HG02588 (cell line): ENCODE measurements around the gene PAFAH1B1.

ENCODE experiments used
- ATAC-seq: cut with Tn5 transposase; IDR thresholded peaks from one replicate; pipeline ENCODE4 v1.9.1; 2021; ENCODE audit warnings: mild to moderate bottlenecking, moderate library complexity; ENCODE audit not compliant: unreplicated experiment

PAFAH1B1 gene

DNA sequence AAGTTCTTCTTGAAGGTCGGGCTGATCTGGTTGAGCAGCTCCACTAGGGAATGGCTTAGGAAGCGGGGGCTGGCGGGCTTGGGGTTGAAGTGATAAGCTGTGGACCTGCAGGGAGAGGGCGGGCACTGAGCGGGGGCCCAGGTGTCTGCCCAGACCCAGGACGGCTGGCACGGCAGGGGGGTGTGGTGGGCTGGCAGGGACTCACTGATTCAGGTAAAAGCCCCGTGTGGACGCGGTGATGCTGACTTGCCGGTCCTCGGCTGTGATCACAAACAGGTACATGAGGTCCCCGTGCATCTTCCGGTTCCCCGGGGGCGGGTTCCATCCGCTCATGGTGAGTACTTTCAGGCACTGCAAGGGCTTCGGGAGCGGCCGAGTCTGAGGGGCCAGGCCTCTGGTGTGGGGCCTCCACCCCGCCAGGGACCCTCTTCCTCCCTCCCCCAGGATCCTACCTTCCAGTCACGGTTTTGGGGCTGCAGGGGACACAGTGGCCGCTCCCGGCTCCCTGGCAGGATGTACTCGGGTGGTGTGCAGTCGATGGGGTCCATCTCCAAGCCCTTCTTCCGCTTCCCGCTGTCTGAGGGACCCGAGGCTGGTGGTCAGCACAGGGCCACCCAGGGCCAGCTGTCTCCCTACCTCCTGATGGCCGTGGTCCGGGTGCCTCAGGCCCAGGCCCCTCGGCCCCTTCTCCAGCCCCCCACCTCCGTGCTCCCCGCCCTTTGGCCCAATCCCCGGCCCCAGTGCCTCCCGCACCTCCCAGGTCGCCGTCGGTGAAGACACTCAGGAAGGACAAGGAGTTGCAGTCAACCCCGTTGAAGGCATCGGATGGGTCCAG lies 107.9 kb downstream of the PAFAH1B1 start:
- ATAC-seq, result no peak

DNA sequence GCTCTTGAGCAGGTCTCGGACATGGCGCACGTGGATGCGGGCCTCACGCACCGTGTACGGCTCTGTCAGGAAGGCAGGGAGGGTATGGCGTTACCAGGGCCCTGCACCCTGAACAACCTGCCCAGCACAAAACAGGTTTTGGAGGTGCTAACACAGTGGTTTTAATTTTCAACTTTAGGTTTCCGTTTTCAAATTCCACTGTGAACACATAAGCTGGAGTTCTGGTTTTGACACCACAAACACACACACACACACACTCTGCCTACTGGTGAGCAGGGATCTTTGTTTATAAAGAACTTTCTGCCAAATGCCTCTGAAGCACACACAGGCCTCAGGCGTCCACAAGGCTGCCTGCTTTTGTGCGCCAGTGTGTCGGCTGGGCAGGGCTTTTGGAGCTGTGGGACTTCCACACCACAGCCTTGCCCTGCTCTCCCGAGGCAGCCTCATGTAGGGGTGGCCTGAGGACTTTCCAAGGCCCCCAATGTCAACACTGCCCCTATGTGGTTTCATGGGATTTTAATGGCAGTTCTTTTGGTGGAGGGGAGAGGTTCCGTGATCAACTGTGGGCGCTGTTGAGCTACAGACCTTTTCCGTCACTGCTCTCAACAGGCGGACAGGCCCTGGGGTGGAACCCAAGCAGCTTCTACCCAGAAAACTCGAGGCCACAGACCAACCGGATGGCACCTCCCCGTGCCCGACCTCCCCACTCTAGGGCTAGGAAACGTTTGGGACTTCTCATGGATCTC lies 108.7 kb downstream of the PAFAH1B1 start:
- no peak for ATAC-seq

DNA sequence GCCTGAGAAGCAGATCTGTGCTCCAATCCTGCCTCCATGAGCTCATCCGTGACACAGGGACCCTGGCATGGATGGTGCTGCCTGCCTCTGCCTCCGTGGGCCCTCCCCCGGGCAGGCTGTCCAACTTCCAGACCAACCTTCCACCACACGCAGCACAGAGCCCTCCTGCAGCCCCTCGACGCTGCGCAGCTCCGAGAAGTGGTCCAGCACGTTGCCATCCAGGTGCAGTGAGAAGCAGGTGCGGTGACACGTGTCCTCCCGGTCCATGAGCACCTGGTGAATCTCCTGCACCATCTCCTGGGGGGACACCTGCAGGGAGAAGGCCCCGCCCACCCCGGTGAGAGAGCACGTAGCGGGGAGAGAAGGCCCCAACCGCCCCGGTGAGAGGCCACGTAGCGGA lies 109.7 kb downstream of the PAFAH1B1 start:
- no peak for ATAC-seq

DNA sequence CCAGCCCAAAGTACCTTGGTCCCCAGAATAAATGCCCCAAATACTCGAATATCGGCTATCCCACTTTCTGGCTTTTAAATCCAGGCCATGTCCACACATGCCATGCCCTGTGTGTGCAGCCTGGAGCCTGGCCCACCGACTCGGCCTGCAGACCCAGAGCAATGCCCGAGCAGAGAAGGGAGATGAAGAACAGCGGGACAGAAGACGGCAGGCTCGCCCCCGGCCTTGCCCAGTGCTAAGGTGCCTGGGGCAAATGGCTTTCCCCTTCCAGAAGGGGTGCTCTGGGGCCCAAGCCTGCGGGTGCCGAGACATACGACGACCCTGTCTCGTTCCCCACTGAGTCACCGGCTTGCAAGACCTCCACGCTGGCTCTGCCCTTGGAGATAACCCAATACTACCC lies 110.2 kb downstream of the PAFAH1B1 start:
- ATAC-seq, result no peak

DNA sequence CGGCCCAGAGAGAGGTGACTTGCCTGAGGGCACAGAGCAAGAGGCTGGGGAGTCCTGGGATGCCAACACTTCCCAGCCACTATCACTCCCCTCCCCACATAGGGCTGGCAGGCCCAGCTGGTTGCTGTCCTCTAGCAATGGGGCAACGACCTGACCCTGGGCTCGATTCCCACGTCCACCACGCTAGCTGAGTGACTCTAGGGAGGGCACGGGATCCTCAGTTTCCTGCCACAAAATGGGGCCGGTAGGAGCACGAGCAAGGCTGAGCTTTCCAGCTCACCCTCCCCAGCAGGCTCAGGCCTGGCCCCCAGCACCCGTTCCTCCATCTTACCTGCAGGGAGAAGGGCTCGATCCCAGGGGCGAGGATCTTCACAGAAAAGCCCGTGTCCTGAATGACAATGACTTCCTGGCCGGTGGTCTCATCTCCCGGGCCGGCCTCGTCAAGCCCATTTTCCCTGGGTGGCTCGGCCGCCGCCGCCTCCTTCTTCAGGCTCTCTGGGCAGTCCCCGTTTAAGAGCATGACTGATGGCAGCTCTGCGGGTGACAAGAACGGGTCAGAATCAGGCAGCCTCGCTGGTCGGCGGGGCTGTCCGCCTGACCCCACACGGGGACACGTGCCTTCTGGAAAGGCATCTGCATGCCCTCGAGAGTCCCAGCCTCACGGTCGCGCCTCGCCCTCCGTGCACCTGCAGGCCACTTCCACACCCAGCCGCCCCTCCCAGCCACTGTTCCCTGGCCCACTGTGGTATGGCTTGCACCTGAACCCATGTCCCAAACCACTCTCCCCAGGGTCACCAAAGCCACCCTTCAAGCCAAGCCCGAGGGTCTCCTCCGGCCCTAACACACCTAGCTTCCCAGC lies 110.8 kb downstream of the PAFAH1B1 start:
- ATAC-seq, result no peak

DNA sequence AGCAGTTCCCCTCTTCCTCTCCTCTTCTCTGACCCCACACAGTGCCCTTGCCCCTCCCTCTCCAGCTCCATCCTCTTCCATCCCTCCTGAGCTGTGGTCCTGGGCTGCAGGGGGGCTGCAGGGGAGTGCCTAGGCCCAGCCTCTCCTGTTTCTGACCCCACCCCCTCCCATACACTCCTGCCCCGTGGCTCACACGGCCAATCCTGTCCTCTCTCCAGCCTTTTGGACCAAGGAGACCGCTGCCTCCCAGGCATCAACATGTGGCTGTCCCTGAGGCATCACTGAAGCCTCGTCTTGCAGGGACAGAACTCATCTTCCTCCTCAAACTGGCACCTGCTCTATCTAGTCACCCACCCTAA lies 111.4 kb downstream of the PAFAH1B1 start:
- ATAC-seq, result no peak

DNA sequence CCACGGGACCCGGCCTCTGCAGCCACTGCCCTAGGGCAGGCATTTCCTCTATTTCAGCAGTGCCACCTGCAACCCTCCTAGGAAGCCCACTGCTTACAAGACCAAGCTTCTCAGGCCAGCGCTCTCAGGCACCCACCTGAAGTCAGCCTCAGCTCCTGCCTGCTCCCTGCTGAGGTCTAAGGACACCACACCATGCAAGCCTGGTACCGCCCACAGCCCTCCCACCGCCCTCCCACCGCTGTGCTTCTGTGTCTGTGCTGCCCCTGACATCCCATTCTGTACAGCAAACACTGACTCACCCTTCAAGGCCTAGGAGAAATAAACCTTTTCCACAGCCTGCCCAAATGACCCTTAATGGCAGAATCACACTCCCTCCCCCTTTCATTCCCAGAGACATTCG lies 111.8 kb downstream of the PAFAH1B1 start:
- no peak for ATAC-seq

DNA sequence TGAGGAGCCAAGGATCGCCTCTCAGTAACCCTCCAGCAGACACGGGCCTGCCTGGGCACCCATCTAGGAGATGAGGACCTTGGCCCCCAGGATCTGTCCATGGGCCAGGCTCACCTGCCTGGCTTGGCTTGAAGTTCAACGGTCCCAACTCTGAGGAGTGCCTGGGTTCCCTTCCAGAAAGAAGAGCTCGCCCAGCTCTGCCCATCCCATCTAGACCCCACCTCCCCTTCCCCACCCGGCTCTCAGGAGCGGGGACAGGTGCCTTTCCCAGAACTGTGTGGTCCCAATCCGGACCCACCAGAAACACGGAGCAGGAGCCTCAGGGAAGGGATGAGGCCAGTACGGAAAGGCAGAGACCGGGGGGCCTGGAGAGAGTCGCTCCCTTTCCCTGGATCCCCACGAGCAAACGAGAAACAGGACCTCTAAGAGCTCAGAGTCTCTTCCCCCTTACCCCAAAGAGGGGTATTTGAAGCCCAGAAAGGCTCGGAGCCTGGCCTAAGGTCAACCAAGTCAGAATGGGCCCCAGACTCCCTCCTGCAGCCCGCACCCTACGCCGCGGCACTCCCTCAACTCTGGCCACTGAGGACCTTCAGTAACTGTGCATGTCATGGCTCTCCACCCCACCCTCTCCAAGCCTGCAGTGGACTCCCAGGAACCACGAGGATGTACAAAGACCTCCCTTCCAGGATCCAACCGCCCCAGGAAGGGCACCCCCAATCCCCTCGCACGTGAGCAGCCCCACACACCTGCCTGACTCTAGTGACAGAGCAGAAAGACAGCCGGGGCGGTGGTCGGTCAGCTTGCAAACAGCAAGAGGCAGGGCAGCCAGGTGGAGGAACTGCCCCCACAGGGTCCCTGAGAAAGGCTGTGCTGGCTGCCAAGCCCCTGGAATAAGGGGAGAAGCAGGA lies 112.7 kb downstream of the PAFAH1B1 start:
- no peak for ATAC-seq

DNA sequence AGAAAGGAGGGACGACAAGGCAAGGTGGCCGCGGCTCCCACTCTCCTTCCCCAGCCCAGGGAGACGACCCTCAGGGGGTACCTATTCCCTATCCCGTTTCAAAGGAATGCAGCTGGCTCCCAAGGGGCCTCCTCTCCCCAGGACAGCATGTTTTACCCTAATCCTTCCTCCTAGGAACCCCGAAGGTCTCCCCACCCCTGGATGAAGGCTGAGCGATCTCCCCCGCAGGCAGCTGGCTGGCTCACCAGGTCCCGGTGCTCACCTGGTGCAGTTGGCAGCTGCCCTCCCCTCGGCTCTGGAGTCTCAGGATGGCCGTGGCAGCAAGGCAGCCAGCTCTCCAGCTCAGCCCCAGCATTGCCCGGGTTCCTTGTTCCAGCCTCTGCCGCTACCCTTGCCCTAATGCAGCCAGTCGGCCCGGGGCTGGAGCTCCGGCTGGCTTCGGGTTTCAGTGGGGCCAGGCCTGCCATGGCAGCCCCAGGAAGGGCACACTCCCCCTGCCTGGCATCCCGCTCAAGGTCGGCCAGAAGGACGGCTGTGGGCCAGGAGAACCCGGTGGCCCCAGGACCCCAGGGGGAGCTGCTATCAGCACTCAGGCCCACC lies 113.6 kb downstream of the PAFAH1B1 start:
- ATAC-seq, result no peak

DNA sequence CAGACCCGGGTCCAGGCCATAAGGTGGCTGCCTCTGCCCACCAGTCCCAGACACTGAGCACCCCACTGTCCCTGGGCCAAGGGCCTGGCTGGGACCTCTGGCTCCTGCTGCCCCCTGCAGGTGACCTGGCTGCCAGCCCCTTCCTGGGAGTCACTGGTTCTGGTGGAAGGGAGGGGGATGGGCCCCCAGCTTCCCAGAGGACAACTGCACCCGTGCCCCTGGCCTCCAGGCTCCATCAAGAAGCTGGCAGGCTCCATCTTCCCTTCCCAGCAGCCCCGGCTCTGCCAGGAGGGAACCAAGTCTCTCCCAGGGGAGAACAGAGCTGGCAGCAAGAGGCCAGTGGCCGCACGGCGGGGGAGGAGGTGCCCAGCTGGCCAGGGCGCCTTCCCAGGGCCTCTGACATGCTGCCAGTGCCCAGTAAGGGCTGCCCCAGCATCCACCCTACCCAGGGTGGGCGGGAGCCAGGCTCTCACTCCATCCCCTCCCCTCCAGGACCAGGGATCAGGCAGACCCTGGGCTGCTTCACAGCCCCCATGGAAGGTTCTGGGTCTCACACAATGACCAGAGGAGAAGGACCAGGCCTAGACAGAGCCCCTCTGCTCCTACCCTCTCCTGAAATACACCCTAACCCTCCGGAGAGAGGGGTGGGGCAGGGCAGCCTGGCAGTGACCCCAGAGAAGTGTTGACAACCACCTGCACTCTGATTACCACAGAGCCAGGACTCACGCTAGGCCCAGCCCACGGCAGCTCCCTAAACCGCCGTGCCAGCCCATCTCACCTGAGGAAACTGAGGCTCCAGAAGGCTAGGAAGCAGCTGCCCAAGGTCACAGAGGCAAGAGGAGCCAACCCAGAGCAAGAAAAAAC lies 114.5 kb downstream of the PAFAH1B1 start:
- ATAC-seq, result no peak

DNA sequence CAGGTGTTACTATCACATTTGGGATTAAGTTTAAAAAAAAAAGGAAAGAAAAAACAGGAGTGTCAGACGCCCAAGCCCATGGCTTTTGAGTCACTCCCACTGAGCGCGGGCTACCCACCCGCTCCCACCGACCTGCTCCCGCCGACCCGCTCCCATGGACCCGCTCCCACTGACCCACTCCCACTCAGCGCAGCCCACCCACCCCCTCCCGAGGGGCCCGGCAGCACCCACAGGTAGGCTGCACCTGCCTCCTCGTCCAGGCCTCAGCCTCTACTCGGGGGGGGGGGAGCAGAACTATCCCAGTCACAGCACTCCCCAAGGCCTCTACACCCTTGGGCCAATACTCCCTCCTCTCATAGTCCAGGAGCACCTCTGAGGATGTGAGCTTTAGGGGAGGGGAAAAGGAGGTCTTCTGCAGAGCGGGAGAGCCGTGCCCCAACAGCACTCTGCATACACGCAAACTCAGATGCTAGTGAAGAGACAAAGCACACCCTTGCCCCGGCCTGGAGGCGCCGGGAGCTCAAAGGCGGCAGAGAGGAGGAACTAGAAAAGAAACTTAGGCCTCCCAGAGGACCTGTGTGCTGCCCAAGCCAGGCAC lies 115.2 kb downstream of the PAFAH1B1 start:
- ATAC-seq, result no peak

DNA sequence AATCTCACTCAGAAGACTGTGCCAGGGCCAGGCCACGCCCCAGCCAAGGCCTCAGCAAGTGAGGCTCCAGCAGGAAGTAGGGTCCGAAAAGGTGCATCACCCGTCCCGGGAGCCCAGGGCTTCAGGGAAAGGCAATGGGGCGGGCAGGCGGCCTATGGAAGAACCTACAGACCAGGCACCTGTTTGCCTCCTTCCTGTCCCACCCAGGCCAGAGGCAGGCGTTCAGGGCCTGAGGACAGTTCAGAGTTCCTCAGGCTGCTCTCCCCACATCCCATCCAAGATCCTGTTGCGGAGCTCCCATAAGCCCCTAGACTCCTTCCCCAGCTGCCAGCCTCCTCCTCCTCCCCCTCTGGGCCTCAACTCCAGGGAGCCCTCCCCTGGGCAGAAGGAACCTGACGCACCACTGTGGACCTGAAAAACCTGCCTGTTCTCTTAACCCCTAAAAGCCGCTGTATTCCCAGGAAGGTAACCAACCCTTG lies 115.8 kb downstream of the PAFAH1B1 start:
- peak; percentile 25 for ATAC-seq

DNA sequence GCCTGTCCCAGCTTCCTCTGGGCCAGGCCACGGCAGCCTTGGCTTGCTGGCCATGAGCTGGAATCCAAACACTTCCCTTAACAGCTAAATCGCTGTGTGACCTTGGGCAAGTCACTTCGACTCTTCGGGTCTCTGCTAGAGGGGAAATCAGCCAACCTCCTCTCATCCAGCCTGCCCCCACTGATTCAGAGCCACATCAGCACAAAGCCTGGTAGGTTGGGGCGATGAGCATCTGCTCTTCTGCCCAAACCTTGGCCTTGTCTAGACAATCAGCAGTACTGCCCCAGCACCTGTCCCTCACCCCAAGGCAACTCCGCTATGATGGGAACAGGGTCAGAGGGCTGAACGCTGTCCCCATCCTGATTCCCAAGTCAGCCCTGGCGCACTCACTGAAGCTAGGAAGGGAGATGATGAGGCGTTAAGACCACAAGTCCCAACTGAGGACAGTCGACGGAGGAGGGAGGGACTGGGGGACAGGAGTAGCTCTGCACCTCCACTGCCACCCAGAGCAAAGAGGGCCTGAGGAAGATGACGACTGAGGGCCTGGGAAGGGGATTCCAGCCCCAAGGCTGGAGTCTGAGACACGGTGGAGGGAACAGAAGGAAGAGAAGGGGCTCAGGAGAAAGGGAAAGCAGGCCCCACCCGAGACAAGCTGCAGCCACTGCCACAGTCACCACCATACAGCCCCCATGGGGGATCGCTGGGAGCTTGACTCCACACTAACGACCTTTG lies 116.8 kb downstream of the PAFAH1B1 start:
- ATAC-seq, result peak; percentile 3

DNA sequence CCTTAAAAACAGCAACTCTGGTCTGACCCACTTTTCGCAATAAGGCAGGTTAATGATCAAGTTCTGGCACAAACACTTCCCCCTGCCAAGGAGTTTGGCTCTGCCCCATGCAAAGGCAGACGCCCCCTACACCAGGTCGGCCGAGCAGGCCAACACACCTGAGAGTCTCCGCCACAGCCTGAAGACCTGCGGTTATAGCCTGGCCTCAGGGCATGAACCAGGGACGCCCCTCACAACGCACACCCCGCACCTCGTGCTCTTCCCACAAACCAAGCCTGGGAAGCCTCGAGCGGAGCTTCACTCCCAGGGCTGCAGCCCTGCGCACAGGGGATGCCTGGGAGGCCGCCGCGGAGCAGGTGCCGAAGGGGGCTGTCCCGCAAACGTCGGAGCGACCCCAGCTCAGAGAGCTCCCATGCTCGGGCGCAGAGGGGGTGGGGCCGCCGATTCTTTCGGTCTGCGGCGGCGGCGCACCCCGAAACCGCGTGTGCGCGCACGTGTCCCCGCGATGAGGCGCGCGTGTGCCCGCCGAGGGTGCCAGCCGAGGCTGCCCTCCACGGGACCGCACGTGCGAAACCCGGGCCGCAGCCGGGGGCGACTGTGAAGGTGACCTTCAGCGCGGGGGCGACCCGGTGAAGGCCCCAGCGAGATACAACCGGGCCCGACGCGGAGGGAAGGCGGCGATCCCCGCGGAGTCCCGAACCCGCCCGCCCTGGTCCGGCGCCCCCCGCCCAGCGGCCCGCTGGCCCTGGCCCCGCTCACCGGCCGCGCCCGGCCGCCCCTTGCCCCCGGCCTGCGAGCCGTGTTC lies 117.6 kb downstream of the PAFAH1B1 start:
- ATAC-seq, result peak; percentile 24

DNA sequence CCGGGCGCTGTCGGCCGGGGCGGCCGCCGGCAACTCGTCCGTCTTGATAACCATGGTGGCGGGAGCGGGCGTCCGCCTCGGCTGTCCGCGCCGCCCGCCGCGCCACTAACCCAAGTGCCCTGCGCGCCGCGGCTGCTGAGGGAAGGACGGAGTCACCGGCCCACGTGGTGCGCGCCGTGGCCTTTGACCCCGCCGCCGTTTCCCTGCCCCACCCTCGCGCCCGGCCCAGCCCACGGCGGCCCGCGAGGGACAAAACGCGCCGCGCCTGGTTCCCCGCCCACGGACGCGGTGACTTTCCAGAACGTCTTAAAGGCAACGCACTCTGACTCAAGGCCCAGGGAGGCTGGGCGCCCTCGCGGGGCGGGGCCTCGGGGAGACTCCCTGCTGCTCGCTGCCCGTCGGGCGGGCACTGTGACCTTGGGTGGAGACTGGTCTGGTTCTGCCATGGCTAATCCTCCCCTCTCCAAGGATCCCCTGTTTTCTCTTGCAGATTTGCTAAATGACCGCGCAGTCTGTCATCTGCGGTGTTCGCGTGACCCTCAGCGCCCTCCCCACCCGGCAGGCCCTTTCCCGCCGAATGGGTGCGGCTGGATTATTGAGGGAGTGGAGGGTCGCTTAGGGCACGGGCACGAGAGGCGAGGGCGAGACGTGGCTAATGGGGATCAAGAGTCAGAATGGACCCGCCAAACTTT lies 118.3 kb downstream of the PAFAH1B1 start, which contains the start of gene CLUH:
TSS of gene CLUH (minus strand) at position 157 of the 692 bp plus-strand sequence. CDS start at position 54, 103 bp downstream.
- peak; percentile 73 for ATAC-seq
